Stomach smooth muscle (tissue), 2 donors: Measurements from ENCODE around the gene JUN.

Source experiments
- H3K27ac ChIP-seq: one replicate; pipeline ENCODE4 v1.7.0; 2013; ENCODE audit warnings: mild to moderate bottlenecking, low read length, inconsistent platforms
- H3K27me3 ChIP-seq, 2 donors: one replicate each; pipeline ENCODE4 v1.7.0; 2013; ENCODE audit warnings: low read length in 2 of 2; ENCODE audit not compliant: insufficient read depth in 2 of 2, control insufficient read depth in 1 of 2
- H3K36me3 ChIP-seq, 2 donors: one replicate each; pipeline ENCODE4 v1.7.0; 2013; ENCODE audit warnings: low read length in 2 of 2; ENCODE audit not compliant: control insufficient read depth in 2 of 2, insufficient read depth in 2 of 2
- H3K4me1 ChIP-seq: one replicate; pipeline ENCODE4 v1.7.0; 2013; ENCODE audit warnings: low read length; ENCODE audit not compliant: control insufficient read depth, insufficient read depth
- H3K4me3 ChIP-seq, 2 donors: one replicate each; pipeline ENCODE4 v1.7.0; 2013; ENCODE audit warnings: low read length in 2 of 2
- H3K9ac ChIP-seq, 2 donors: one replicate each; pipeline ENCODE4 v1.7.0; 2013; ENCODE audit warnings: low read length in 2 of 2, mild to moderate bottlenecking in 1 of 2
- H3K9me3 ChIP-seq, 2 donors: one replicate each; pipeline ENCODE4 v1.7.0; 2013; ENCODE audit warnings: low read length in 2 of 2; ENCODE audit not compliant: control insufficient read depth in 2 of 2
- donor health status: healthy.
- donor health status: Pancreatic carcinoma.

JUN gene

DNA sequence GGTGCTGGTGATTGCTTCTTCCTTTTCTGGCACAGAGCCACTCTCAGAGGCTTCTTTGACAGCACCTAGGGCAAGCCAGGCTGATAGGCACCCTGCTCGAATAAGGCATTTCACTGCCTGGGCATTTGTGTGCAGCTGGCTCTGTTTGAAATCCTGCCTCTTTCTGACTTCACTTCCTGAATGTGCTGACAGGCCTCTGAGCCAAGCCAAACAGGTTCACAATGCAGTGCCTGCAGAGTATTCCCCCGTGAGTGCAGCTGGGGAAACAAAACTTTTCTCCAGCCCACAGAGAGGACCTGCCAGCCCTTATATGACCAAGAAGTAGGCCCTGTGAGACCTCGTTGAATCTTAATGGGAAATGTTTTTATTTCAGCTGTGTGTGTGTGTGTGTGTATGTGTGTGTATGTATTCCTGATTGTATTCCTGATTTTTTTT is 10.4 kb downstream of the JUN start:
- H3K27me3 ChIP-seq, result no peaks in the 10 kb centered on the region
- H3K9me3 ChIP-seq, result no peaks in the 10 kb centered on the region
- peak overlapping the region; percentile 29 to 73 for H3K9ac ChIP-seq
- H3K27ac ChIP-seq, result peak overlapping the region; percentile 92
- H3K36me3 ChIP-seq, result no peaks in the 10 kb centered on the region
- peaks cover 18% of the 10 kb centered on the region for H3K4me1 ChIP-seq
- peak overlapping the region in 1 of 2 donors; percentile 22 for H3K4me3 ChIP-seq

GRCh38 chr1:58769809-58770320 is 14.0 kb downstream of the JUN start:
- Histone ChIP-seq H3K9ac (no peak overlapping the region), H3K36me3 (no peaks in the 10 kb centered on the region), H3K27ac (no peak overlapping the region)

GRCh38 chr1:58768971-58769808 is 14.7 kb downstream of the JUN start:
- Histone ChIP-seq H3K27ac (no peak overlapping the region), H3K4me3 (no peak overlapping the region), H3K9me3 (no peaks in the 10 kb centered on the region), H3K27me3 (no peaks in the 10 kb centered on the region), H3K9ac (no peak overlapping the region), H3K4me1 (peaks cover 20% of the 10 kb centered on the region), H3K36me3 (no peaks in the 10 kb centered on the region)

More at GRCh38 chr1:58769809-58770320, 14.0 kb downstream of the JUN start:
- H3K27me3 ChIP-seq, result no peaks in the 10 kb centered on the region
- no peaks in the 10 kb centered on the region for H3K9me3 ChIP-seq
- peaks cover 18% of the 10 kb centered on the region for H3K4me1 ChIP-seq
- no peak overlapping the region for H3K4me3 ChIP-seq

DNA sequence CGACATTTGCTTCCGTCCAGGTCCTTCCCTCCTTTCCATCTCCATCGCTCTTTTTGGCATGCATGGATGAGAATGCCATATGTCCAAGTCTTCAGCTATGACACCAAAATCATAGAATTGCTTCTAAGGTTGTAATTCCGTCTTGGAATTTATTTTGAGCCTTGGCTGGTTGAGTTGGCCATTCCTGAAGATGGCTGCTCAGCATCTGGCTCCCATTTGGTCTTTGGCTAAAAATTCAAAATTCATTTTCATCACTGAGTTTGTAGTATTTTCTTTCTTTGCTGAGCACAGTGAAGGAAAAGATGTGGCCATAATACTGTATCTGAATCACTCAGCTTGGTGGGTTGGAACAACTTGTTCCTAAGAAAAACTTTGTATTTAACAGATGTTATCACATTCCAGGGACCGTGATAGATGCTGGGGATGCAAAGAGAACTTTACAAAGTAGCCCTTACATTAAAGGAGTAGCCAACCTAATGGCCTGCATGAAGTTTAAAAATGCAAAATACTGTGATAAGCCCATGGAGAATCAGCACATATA is 15.6 kb downstream of the JUN start:
- Histone ChIP-seq H3K9ac (no peak overlapping the region), H3K4me3 (no peak overlapping the region), H3K9me3 (no peaks in the 10 kb centered on the region), H3K36me3 (no peaks in the 10 kb centered on the region), H3K27me3 (no peaks in the 10 kb centered on the region), H3K27ac (no peak overlapping the region), H3K4me1 (peaks cover 12% of the 10 kb centered on the region)

DNA sequence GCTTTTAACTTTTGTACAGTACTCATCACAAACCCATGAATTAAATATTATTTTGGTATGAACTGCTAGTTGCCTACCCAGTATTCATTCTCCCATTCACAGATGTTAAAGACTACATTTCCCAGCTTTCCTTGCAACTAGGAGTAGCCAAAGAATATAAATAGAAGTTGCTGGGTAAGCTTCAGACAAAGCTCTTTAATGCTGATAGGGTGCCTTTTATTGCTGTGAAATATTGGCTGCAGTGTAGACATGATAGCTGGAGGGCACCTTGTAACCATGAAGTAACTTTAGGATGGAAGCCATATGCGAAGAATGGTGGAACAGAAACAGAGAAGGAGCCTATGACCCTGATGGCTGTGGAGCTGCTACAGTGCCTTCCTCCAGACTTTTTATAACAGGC is 16.7 kb downstream of the JUN start:
- H3K9me3 ChIP-seq, result no peaks in the 10 kb centered on the region
- H3K36me3 ChIP-seq, result no peaks in the 10 kb centered on the region
- no peaks in the 10 kb centered on the region for H3K27me3 ChIP-seq
- no peak overlapping the region for H3K27ac ChIP-seq
- H3K4me3 ChIP-seq, result no peak overlapping the region
- peaks cover 6% of the 10 kb centered on the region for H3K4me1 ChIP-seq
- no peak overlapping the region for H3K9ac ChIP-seq

GRCh38 chr1:58765441-58765840 is 18.4 kb downstream of the JUN start:
- no peaks in the 10 kb centered on the region for H3K9me3 ChIP-seq
- H3K27me3 ChIP-seq, result no peaks in the 10 kb centered on the region
- no peaks in the 10 kb centered on the region for H3K36me3 ChIP-seq
- no peak overlapping the region for H3K9ac ChIP-seq
- H3K4me1 ChIP-seq, result peaks cover 5% of the 10 kb centered on the region
- H3K27ac ChIP-seq, result no peak overlapping the region
- H3K4me3 ChIP-seq, result no peak overlapping the region

DNA sequence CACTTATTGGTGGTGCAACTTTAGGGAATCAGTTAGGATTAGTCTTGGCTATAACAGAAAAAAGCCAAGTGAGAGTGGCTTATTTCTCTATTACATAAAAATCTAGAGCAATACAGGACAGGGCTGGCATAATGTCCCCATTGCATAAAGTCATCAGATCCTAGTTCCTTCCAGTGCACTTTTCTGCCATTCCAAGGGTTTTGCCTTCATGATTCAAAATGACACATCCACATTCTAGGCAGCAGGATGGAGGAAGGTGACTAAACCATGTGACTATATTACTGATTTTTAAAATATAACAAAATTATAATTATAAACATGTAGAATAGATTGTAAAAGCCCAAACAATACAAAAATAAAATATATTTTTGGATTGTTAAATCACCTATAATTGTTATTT is 18.8 kb downstream of the JUN start:
- H3K4me3 ChIP-seq, result no peak overlapping the region
- no peak overlapping the region for H3K9ac ChIP-seq
- peaks cover 5% of the 10 kb centered on the region for H3K4me1 ChIP-seq
- no peaks in the 10 kb centered on the region for H3K9me3 ChIP-seq
- no peaks in the 10 kb centered on the region for H3K27me3 ChIP-seq
- H3K36me3 ChIP-seq, result no peaks in the 10 kb centered on the region
- no peak overlapping the region for H3K27ac ChIP-seq

DNA sequence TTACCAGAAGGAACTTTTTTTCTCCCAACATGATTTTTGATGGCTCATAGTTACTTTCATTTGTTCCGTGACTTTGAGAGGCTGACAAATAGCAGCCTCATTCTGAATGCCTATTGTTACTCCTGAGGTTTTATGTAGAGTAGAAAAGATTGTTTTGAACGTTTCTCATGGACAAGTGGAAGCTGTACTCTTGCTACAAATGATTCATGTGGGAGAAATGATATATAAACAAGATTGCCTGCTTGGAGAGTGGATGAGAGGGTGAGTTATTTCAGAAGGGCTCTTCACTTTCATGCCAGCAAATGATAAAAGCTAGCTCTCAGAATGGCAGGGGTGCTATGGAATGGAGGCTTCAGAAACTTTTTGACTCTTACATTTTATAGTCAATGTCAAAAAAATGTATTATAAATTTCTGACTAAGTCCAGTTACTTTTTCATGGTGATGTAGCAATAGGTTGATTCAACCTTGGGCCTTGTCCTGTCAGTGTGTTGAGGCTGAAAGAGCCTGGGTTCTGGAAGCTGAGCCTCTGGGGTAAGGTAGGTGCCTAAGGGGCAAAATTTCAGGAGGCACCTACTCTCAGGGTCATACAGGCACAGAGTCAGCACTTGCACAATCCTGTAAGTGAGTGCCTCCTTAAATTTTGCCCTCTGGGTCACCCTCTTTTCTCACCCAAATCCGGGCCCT is 19.4 kb downstream of the JUN start:
- no peaks in the 10 kb centered on the region for H3K9me3 ChIP-seq
- H3K27me3 ChIP-seq, result no peaks in the 10 kb centered on the region
- peaks cover 5% of the 10 kb centered on the region for H3K4me1 ChIP-seq
- H3K9ac ChIP-seq, result no peak overlapping the region
- H3K36me3 ChIP-seq, result no peaks in the 10 kb centered on the region
- no peak overlapping the region for H3K4me3 ChIP-seq
- H3K27ac ChIP-seq, result no peak overlapping the region

GRCh38 chr1:58763214-58763613 is 20.6 kb downstream of the JUN start:
- Histone ChIP-seq H3K9ac (no peak overlapping the region), H3K4me1 (peaks cover 2% of the 10 kb centered on the region), H3K4me3 (no peak overlapping the region), H3K36me3 (no peaks in the 10 kb centered on the region), H3K27me3 (no peaks in the 10 kb centered on the region), H3K9me3 (no peaks in the 10 kb centered on the region), H3K27ac (no peak overlapping the region)

DNA sequence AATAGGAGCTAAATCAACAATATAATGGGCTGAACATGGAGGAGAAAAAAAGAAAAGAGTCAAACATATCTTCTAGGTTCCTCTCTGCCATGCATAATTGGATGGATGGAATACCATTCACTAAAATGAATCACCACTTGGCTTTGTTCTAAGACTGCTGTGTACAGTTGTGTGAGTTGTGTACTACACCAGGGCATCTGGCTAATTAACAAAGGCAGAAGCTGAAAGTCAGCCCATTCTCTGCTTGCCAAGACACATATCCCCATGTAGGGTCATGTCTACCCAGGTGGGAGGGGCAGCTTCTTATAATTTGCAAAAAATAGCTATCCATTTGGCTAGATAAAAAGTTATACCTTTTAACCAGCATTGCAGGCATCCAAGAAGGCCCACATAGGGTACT is 21.0 kb downstream of the JUN start:
- H3K9me3 ChIP-seq, result no peaks in the 10 kb centered on the region
- H3K27me3 ChIP-seq, result no peaks in the 10 kb centered on the region
- H3K36me3 ChIP-seq, result no peaks in the 10 kb centered on the region
- H3K4me1 ChIP-seq, result peaks cover 2% of the 10 kb centered on the region
- H3K4me3 ChIP-seq, result no peak overlapping the region
- no peak overlapping the region for H3K27ac ChIP-seq
- no peak overlapping the region for H3K9ac ChIP-seq
